Fibroblast of gingiva (primary cell): ENCODE measurements around the gene PAQR9.

ENCODE experiments used
- DNase-seq: peaks from one replicate; pipeline ENCODE4 v3.0.0-alpha.2; 2011; ENCODE audit warnings: low read depth

Gene PAQR9

GRCh38 chr3:142951794-142952193 is 11.7 kb downstream of the PAQR9 start:
- no peak for DNase-seq

GRCh38 chr3:142950972-142951371 is 12.5 kb downstream of the PAQR9 start:
- DNase-seq, result no peak

GRCh38 chr3:142947799-142948575 is 15.5 kb downstream of the PAQR9 start:
- DNase-seq, result no peak

- DNase-seq, result no peak
These were observed 16.1 kb downstream of the PAQR9 start for GRCh38 chr3:142947352-142947751.

- DNase-seq, result no peak
These were observed 16.6 kb downstream of the PAQR9 start for GRCh38 chr3:142946861-142947260.

- DNase-seq, result no peak
These were observed 18.5 kb downstream of the PAQR9 start for GRCh38 chr3:142945023-142945422.

- no peak for DNase-seq
These were observed 19.1 kb downstream of the PAQR9 start for GRCh38 chr3:142944342-142944741.

GRCh38 chr3:142943870-142944269 is 19.6 kb downstream of the PAQR9 start:
- DNase-seq, result no peak

GRCh38 chr3:142943349-142943748 is 20.1 kb downstream of the PAQR9 start:
- no peak for DNase-seq

- DNase-seq, result no peak
These were observed 21.9 kb downstream of the PAQR9 start for GRCh38 chr3:142941373-142942123.

GRCh38 chr3:142940472-142940871 is 23.0 kb downstream of the PAQR9 start:
- DNase-seq, result no peak

GRCh38 chr3:142940000-142940399 is 23.5 kb downstream of the PAQR9 start:
- DNase-seq, result no peak

GRCh38 chr3:142935963-142936362 is 27.5 kb downstream of the PAQR9 start:
- DNase-seq, result no peak

GRCh38 chr3:142934887-142935269 is 28.6 kb downstream of the PAQR9 start:
- no peak for DNase-seq

- no peak for DNase-seq
These were observed 29.2 kb downstream of the PAQR9 start for GRCh38 chr3:142934128-142934886.

GRCh38 chr3:142931222-142931621 is 32.3 kb downstream of the PAQR9 start:
- DNase-seq, result no peak

- DNase-seq, result no peak
These were observed 33.0 kb downstream of the PAQR9 start for GRCh38 chr3:142930463-142930862.

GRCh38 chr3:142929890-142930289 is 33.6 kb downstream of the PAQR9 start:
- DNase-seq, result no peak

- DNase-seq, result peak; percentile 12
These were observed 34.4 kb downstream of the PAQR9 start for GRCh38 chr3:142929109-142929508.

GRCh38 chr3:142926368-142926944 is 37.0 kb downstream of the PAQR9 start:
- DNase-seq, result no peak

GRCh38 chr3:142925140-142925539 is 38.3 kb downstream of the PAQR9 start:
- no peak for DNase-seq

GRCh38 chr3:142923694-142924093 is 39.8 kb downstream of the PAQR9 start:
- no peak for DNase-seq
